Mucosa of stomach (tissue), 1 donor: ENCODE data around the gene EIF1B.
A peak's percentile ranks its signal among the peaks of the same experiment; 100 is the strongest.
"Not testable (repeated sequence)": the region's sequence is repeated elsewhere in the genome, so short reads cannot be mapped to it uniquely, and the experiment has no call there.

Source experiments
- H3K27me3 ChIP-seq: one replicate; pipeline ENCODE4 v1.7.0; 2013; ENCODE audit warnings: mild to moderate bottlenecking, low read length; ENCODE audit not compliant: control insufficient read depth, insufficient read depth
- H3K36me3 ChIP-seq: one replicate; pipeline ENCODE4 v1.7.0; 2013; ENCODE audit warnings: low read length; ENCODE audit not compliant: control insufficient read depth, insufficient read depth
- H3K4me1 ChIP-seq: one replicate; pipeline ENCODE4 v1.7.0; 2013; ENCODE audit warnings: mild to moderate bottlenecking, low read length; ENCODE audit not compliant: control insufficient read depth, insufficient read depth
- H3K4me3 ChIP-seq: one replicate; pipeline ENCODE4 v1.7.0; 2013; ENCODE audit warnings: low read length
- H3K9ac ChIP-seq: one replicate; pipeline ENCODE4 v1.7.0; 2013; ENCODE audit warnings: mild to moderate bottlenecking, low read length, moderate library complexity
- H3K9me3 ChIP-seq: one replicate; pipeline ENCODE4 v1.7.0; 2013; ENCODE audit warnings: mild to moderate bottlenecking, low read length, moderate library complexity; ENCODE audit not compliant: control insufficient read depth
- donor health status: Pancreatic carcinoma.

The EIF1B gene

GRCh38 chr3:40309418-40309924 lies at the start of gene EIF1B:
TSS of gene EIF1B (plus strand) at chr3:40309707. CDS start at chr3:40309942, 235 bp downstream.
- H3K27me3 ChIP-seq, result no peaks in the 10 kb centered on the region
- H3K4me3 ChIP-seq, result peak within 1 kb of the TSS; percentile 77
- H3K36me3 ChIP-seq, result no peaks in the 10 kb centered on the region
- peak within 1 kb of the TSS; percentile 98 for H3K9ac ChIP-seq
- H3K4me1 ChIP-seq, result peaks cover 13% of the 10 kb centered on the region
- no peaks in the 10 kb centered on the region for H3K9me3 ChIP-seq

- Histone ChIP-seq H3K27me3 (no peaks in the 10 kb centered on the region), H3K36me3 (no peaks in the 10 kb centered on the region), H3K4me1 (no peaks in the 10 kb centered on the region), H3K9ac (no peak overlapping the region), H3K9me3 (no peaks in the 10 kb centered on the region), H3K4me3 (no peak overlapping the region)
These were observed 47.2 kb upstream of the EIF1B start for GRCh38 chr3:40262331-40262730.

GRCh38 chr3:40264451-40264850 lies 45.1 kb upstream of the EIF1B start:
- no peaks in the 10 kb centered on the region for H3K9me3 ChIP-seq
- H3K36me3 ChIP-seq, result no peaks in the 10 kb centered on the region
- H3K4me3 ChIP-seq, result no peak overlapping the region
- no peaks in the 10 kb centered on the region for H3K27me3 ChIP-seq
- H3K4me1 ChIP-seq, result no peaks in the 10 kb centered on the region
- H3K9ac ChIP-seq, result no peak overlapping the region

- no peaks in the 10 kb centered on the region for H3K9me3 ChIP-seq
- no peaks in the 10 kb centered on the region for H3K27me3 ChIP-seq
- H3K36me3 ChIP-seq, result no peaks in the 10 kb centered on the region
- no peak overlapping the region for H3K9ac ChIP-seq
- no peak overlapping the region for H3K4me3 ChIP-seq
- no peaks in the 10 kb centered on the region for H3K4me1 ChIP-seq
These were observed 44.3 kb upstream of the EIF1B start for GRCh38 chr3:40265181-40265580.

- no peaks in the 10 kb centered on the region for H3K9me3 ChIP-seq
- H3K9ac ChIP-seq, result no peak overlapping the region
- H3K36me3 ChIP-seq, result no peaks in the 10 kb centered on the region
- no peak overlapping the region for H3K4me3 ChIP-seq
- no peaks in the 10 kb centered on the region for H3K4me1 ChIP-seq
- H3K27me3 ChIP-seq, result no peaks in the 10 kb centered on the region
These were observed 41.4 kb upstream of the EIF1B start for GRCh38 chr3:40267937-40268724.

- Histone ChIP-seq H3K9ac (no peak overlapping the region), H3K36me3 (no peaks in the 10 kb centered on the region), H3K27me3 (no peaks in the 10 kb centered on the region), H3K4me3 (no peak overlapping the region), H3K4me1 (no peaks in the 10 kb centered on the region), H3K9me3 (no peaks in the 10 kb centered on the region)
These were observed 40.5 kb upstream of the EIF1B start for GRCh38 chr3:40268802-40269524.

GRCh38 chr3:40278791-40279190 lies 30.7 kb upstream of the EIF1B start:
- H3K4me3 ChIP-seq, result no peak overlapping the region
- H3K9ac ChIP-seq, result no peak overlapping the region
- no peaks in the 10 kb centered on the region for H3K4me1 ChIP-seq
- H3K36me3 ChIP-seq, result no peaks in the 10 kb centered on the region
- H3K9me3 ChIP-seq, result no peaks in the 10 kb centered on the region
- H3K27me3 ChIP-seq, result no peaks in the 10 kb centered on the region

- Histone ChIP-seq H3K36me3 (no peaks in the 10 kb centered on the region), H3K4me1 (no peaks in the 10 kb centered on the region), H3K4me3 (no peak overlapping the region), H3K9ac (no peak overlapping the region), H3K9me3 (no peaks in the 10 kb centered on the region), H3K27me3 (no peaks in the 10 kb centered on the region)
These were observed 27.5 kb upstream of the EIF1B start for GRCh38 chr3:40281995-40282394.

- H3K4me1 ChIP-seq, H3K36me3 ChIP-seq, H3K4me3 ChIP-seq, H3K9me3 ChIP-seq, H3K27me3 ChIP-seq, H3K9ac ChIP-seq: not testable (repeated sequence)
These were observed 26.4 kb upstream of the EIF1B start for GRCh38 chr3:40283057-40283456.

- Histone ChIP-seq H3K4me1 (no peaks in the 10 kb centered on the region), H3K36me3 (no peaks in the 10 kb centered on the region), H3K9ac (no peak overlapping the region), H3K27me3 (no peaks in the 10 kb centered on the region), H3K9me3 (no peaks in the 10 kb centered on the region), H3K4me3 (no peak overlapping the region)
These were observed 22.3 kb upstream of the EIF1B start for GRCh38 chr3:40287248-40287647.

GRCh38 chr3:40290396-40290795 lies 19.1 kb upstream of the EIF1B start:
- Histone ChIP-seq H3K4me1 (no peaks in the 10 kb centered on the region), H3K36me3 (no peaks in the 10 kb centered on the region), H3K9me3 (no peaks in the 10 kb centered on the region), H3K4me3 (no peak overlapping the region), H3K27me3 (no peaks in the 10 kb centered on the region), H3K9ac (no peak overlapping the region)

- Histone ChIP-seq H3K4me3 (no peak overlapping the region), H3K36me3 (no peaks in the 10 kb centered on the region), H3K9ac (no peak overlapping the region), H3K9me3 (no peaks in the 10 kb centered on the region), H3K27me3 (no peaks in the 10 kb centered on the region), H3K4me1 (no peaks in the 10 kb centered on the region)
These were observed 18.0 kb upstream of the EIF1B start for GRCh38 chr3:40291471-40291870.
